ENCODE data around the gene TAS2R50. TPM values are rescaled to one million over a fixed set of nuclear protein-coding genes. Genes with fewer than 3 reads are reported as not detected.
"Not testable (repeated sequence)": the region's sequence is repeated elsewhere in the genome, so short reads cannot be mapped to it uniquely, and the experiment has no call there.

The TAS2R50 gene
- total RNA-seq: 1 to 10 TPM in 1 of 2 experiments, under 1 TPM in 1; 0.60 to 1.1 TPM

- ChIA-PET CTCF (no interaction called here), POLR2A (no interaction called here)
- no peak for DNase-seq
- no peak within 1 kb of the TSS for H3K27ac Mint-ChIP-seq
- H3K4me1 Mint-ChIP-seq: peaks cover 22% of the 10 kb centered on the region
- peaks cover 11% of the 10 kb centered on the region for H3K27me3 Mint-ChIP-seq
- H3K36me3 Mint-ChIP-seq (ENCODE audit: low read depth): peaks cover 23% of the 10 kb centered on the region
- no peak within 1 kb of the TSS for H3K4me3 Mint-ChIP-seq
- peaks cover 12% of the 10 kb centered on the region for H3K9me3 Mint-ChIP-seq
Observed at GRCh38 chr12:10986812-10987211, at the start of gene TAS2R50. TSS of gene TAS2R50 (minus strand) at chr12:10986912. CDS start at chr12:10986860, 52 bp downstream.

- POLR2A ChIA-PET, H3K4me3 Mint-ChIP-seq, H3K4me1 Mint-ChIP-seq, H3K9me3 Mint-ChIP-seq, CTCF ChIA-PET, DNase-seq, H3K27ac Mint-ChIP-seq, H3K27me3 Mint-ChIP-seq: not testable (repeated sequence)
- peaks cover 30% of the 10 kb centered on the region for H3K36me3 Mint-ChIP-seq (ENCODE audit: low read depth)
Observed at GRCh38 chr12:11033959-11034358, 47.2 kb upstream of the TAS2R50 start.

- ChIA-PET POLR2A (no interaction called here), CTCF (no interaction called here)
- Mint-ChIP-seq H3K27me3 (no peaks in the 10 kb centered on the region), H3K4me3 (no peak within 1 kb of the TSS), H3K36me3 (ENCODE audit: low read depth) (peaks cover 40% of the 10 kb centered on the region), H3K9me3 (peaks cover 6% of the 10 kb centered on the region), H3K27ac (no peak within 1 kb of the TSS), H3K4me1 (peaks cover 2% of the 10 kb centered on the region)
- DNase-seq: no peak
Observed at GRCh38 chr12:11031307-11031706, 44.6 kb upstream of the TAS2R50 start, which contains the start of gene TAS2R31. TSS of gene TAS2R31 (minus strand) at chr12:11031407. CDS start at chr12:11031335, 72 bp downstream.

GRCh38 chr12:11026118-11026517, 39.4 kb upstream of the TAS2R50 start:
- DNase-seq: no peak
- Mint-ChIP-seq H3K4me3 (no peak overlapping the region), H3K4me1 (no peaks in the 10 kb centered on the region), H3K27ac (no peak overlapping the region), H3K9me3 (peaks cover 12% of the 10 kb centered on the region), H3K36me3 (ENCODE audit: low read depth) (peaks cover 37% of the 10 kb centered on the region), H3K27me3 (no peaks in the 10 kb centered on the region)
- CTCF ChIA-PET: no interaction called here
- POLR2A ChIA-PET: no interaction called here

GRCh38 chr12:11023387-11023786, 36.7 kb upstream of the TAS2R50 start:
- DNase-seq: no peak
- no peak overlapping the region for H3K27ac Mint-ChIP-seq
- peaks cover 29% of the 10 kb centered on the region for H3K36me3 Mint-ChIP-seq (ENCODE audit: low read depth)
- no peaks in the 10 kb centered on the region for H3K27me3 Mint-ChIP-seq
- H3K4me1 Mint-ChIP-seq: no peaks in the 10 kb centered on the region
- CTCF ChIA-PET: no interaction called here
- POLR2A ChIA-PET: no interaction called here
- H3K9me3 Mint-ChIP-seq: peaks cover 8% of the 10 kb centered on the region
- H3K4me3 Mint-ChIP-seq: no peak overlapping the region

GRCh38 chr12:11022520-11022919, 35.8 kb upstream of the TAS2R50 start, which contains the start of gene TAS2R19:
TSS of gene TAS2R19 (minus strand) at chr12:11022620. CDS start at chr12:11022571, 49 bp downstream.
- Mint-ChIP-seq H3K27ac (no peak within 1 kb of the TSS), H3K4me3 (no peak within 1 kb of the TSS), H3K4me1 (no peaks in the 10 kb centered on the region), H3K9me3 (peaks cover 8% of the 10 kb centered on the region), H3K27me3 (no peaks in the 10 kb centered on the region), H3K36me3 (ENCODE audit: low read depth) (peaks cover 27% of the 10 kb centered on the region)
- ChIA-PET POLR2A (no interaction called here), CTCF (no interaction called here)
- no peak for DNase-seq

- Mint-ChIP-seq H3K9me3 (no peaks in the 10 kb centered on the region), H3K4me1 (peaks cover 2% of the 10 kb centered on the region), H3K27me3 (no peaks in the 10 kb centered on the region), H3K36me3 (ENCODE audit: low read depth) (peaks cover 18% of the 10 kb centered on the region), H3K4me3 (no peak overlapping the region), H3K27ac (no peak overlapping the region)
- ChIA-PET POLR2A (no interaction called here), CTCF (no interaction called here)
- DNase-seq: no peak
Observed at GRCh38 chr12:11016937-11017336, 30.2 kb upstream of the TAS2R50 start.

- CTCF ChIA-PET: no interaction called here
- POLR2A ChIA-PET: no interaction called here
- Mint-ChIP-seq H3K4me3 (no peak overlapping the region), H3K36me3 (ENCODE audit: low read depth) (peaks cover 18% of the 10 kb centered on the region), H3K27ac (no peak overlapping the region), H3K4me1 (peaks cover 2% of the 10 kb centered on the region), H3K27me3 (no peaks in the 10 kb centered on the region), H3K9me3 (no peaks in the 10 kb centered on the region)
- DNase-seq: no peak
Observed at GRCh38 chr12:11015775-11016430, 29.2 kb upstream of the TAS2R50 start.

GRCh38 chr12:11014234-11014633, 27.5 kb upstream of the TAS2R50 start:
- POLR2A ChIA-PET: no interaction called here

GRCh38 chr12:11007608-11008007, 20.9 kb upstream of the TAS2R50 start:
- CTCF ChIA-PET: no interaction called here
- H3K27ac Mint-ChIP-seq: no peak overlapping the region
- no peaks in the 10 kb centered on the region for H3K4me1 Mint-ChIP-seq
- DNase-seq: no peak
- H3K4me3 Mint-ChIP-seq: no peak overlapping the region
- no peaks in the 10 kb centered on the region for H3K9me3 Mint-ChIP-seq
- POLR2A ChIA-PET: no interaction called here
- H3K36me3 Mint-ChIP-seq (ENCODE audit: low read depth): peaks cover 5% of the 10 kb centered on the region
- H3K27me3 Mint-ChIP-seq: no peaks in the 10 kb centered on the region

More at GRCh38 chr12:11014234-11014633, 27.5 kb upstream of the TAS2R50 start:
- CTCF ChIA-PET: no interaction called here
- peaks cover 18% of the 10 kb centered on the region for H3K36me3 Mint-ChIP-seq (ENCODE audit: low read depth)
- no peak overlapping the region for H3K4me3 Mint-ChIP-seq
- DNase-seq: no peak
- no peaks in the 10 kb centered on the region for H3K9me3 Mint-ChIP-seq
- H3K27ac Mint-ChIP-seq: no peak overlapping the region
- H3K4me1 Mint-ChIP-seq: peaks cover 2% of the 10 kb centered on the region
- H3K27me3 Mint-ChIP-seq: no peaks in the 10 kb centered on the region

GRCh38 chr12:10998204-10998603, 11.5 kb upstream of the TAS2R50 start, which contains the start of gene TAS2R20:
TSS of gene TAS2R20 (minus strand) at chr12:10998304. CDS start at chr12:10997875, 429 bp downstream.
- ChIA-PET POLR2A (no interaction called here), CTCF (no interaction called here)
- no peak within 1 kb of the TSS for H3K4me3 Mint-ChIP-seq
- no peak for DNase-seq
- peaks cover 3% of the 10 kb centered on the region for H3K9me3 Mint-ChIP-seq
- H3K36me3 Mint-ChIP-seq (ENCODE audit: low read depth): peaks cover 12% of the 10 kb centered on the region
- no peak within 1 kb of the TSS for H3K27ac Mint-ChIP-seq
- no peaks in the 10 kb centered on the region for H3K4me1 Mint-ChIP-seq
- H3K27me3 Mint-ChIP-seq: no peaks in the 10 kb centered on the region

- DNase-seq: no peak
- CTCF ChIA-PET: no interaction called here
- Mint-ChIP-seq H3K27me3 (no peaks in the 10 kb centered on the region), H3K4me1 (no peaks in the 10 kb centered on the region), H3K4me3 (no peak overlapping the region), H3K36me3 (ENCODE audit: low read depth) (peaks cover 21% of the 10 kb centered on the region), H3K27ac (no peak overlapping the region), H3K9me3 (peaks cover 10% of the 10 kb centered on the region)
- POLR2A ChIA-PET: no interaction called here
Observed at GRCh38 chr12:10994307-10994706, 7.6 kb upstream of the TAS2R50 start.

- H3K27ac Mint-ChIP-seq: no peak overlapping the region
- ChIA-PET POLR2A (no interaction called here), CTCF (interaction anchor here (1.0 kb wide), 1 partner anchor 65 kb away, joined by 3 read pairs; no protein-coding TSS in a partner anchor)
- H3K36me3 Mint-ChIP-seq (ENCODE audit: low read depth): peaks cover 21% of the 10 kb centered on the region
- no peak for DNase-seq
- H3K4me1 Mint-ChIP-seq: peaks cover 4% of the 10 kb centered on the region
- peaks cover 12% of the 10 kb centered on the region for H3K9me3 Mint-ChIP-seq
- H3K27me3 Mint-ChIP-seq: peaks cover 9% of the 10 kb centered on the region
- no peak overlapping the region for H3K4me3 Mint-ChIP-seq
Observed at GRCh38 chr12:10989107-10989506, 2.4 kb upstream of the TAS2R50 start.

- Mint-ChIP-seq H3K9me3 (peaks cover under 1% of the 10 kb centered on the region), H3K27me3 (peaks cover 27% of the 10 kb centered on the region), H3K4me3 (no peak overlapping the region), H3K27ac (peak overlapping the region; percentile 37), H3K4me1 (peaks cover 28% of the 10 kb centered on the region), H3K36me3 (ENCODE audit: low read depth) (peaks cover 17% of the 10 kb centered on the region)
- DNase-seq: peak; percentile 82
- CTCF ChIA-PET: interaction anchor here (1.6 kb wide), 1 partner anchor 13 kb away, joined by 3 read pairs; no protein-coding TSS in a partner anchor
- POLR2A ChIA-PET: no interaction called here
Observed at GRCh38 chr12:10982244-10982643, 4.5 kb downstream of the TAS2R50 start.

Measured in activated CD4-positive, alpha-beta T cell treated with anti-CD3 and anti-CD28 coated beads, Interleukin-2, amount 10 ng/mL, durations not matched to agents 7 days and 5 days (primary cell).